HCT116 (cell line): ENCODE data around the gene C2orf78. TPM values are rescaled to one million over a fixed set of nuclear protein-coding genes. Genes with fewer than 3 reads are reported as not detected.

ENCODE experiments used
- ATAC-seq: fragments of 200-7000 bp; cut with Tn5 transposase; 2 replicates; pipeline ENCODE4 v1.9.1; 2020; ENCODE audit warnings: mild to moderate bottlenecking, moderate library complexity
- BruUV-seq: library from RNA; stranded (reverse); fragments of 400-500 nt; replicated peaks from 2 replicates; lab custom pipeline; 2021; lab: Mats Ljungman, UMichigan
- CTCF ChIA-PET: fragments of 300-600 bp; sonication (Branson Sonifier 250); formaldehyde crosslinking; loops from one replicate; lab custom pipeline; 2021; ENCODE audit warnings: antibody characterized with exemption; lab: Charles Lee
- POLR2A ChIA-PET: fragments of 300-600, 350-600 bp; sonication (Branson Sonifier 250); formaldehyde crosslinking; loops from one replicate; lab custom pipeline; 2021; ENCODE audit warnings: antibody characterized with exemption; lab: Charles Lee
- RAD21 ChIA-PET, 2 experiments: fragments of 300-600 bp; sonication (Branson Sonifier 250); formaldehyde crosslinking; loops; one replicate each; lab custom pipeline; 2023; ENCODE audit warnings: low total read pairs in 2 of 2; ENCODE audit not compliant: uncharacterized antibody in 2 of 2, unreplicated experiment in 2 of 2, low non-redundant PET in 1 of 2; lab: Charles Lee
- DNase-seq: peaks from one replicate; pipeline ENCODE4 v3.0.0-alpha.2; 2010; ENCODE audit warnings: low read depth, low spot score
- H2AFZ ChIP-seq: fragments of 200-600 bp; shearing (Covaris generic), sonication (generic); 2 replicates; pipeline ENCODE4 v1.6.1; 2017; ENCODE audit warnings: low read depth, mixed run types, mixed read lengths, antibody characterized with exemption, low read length; ENCODE audit not compliant: poor library complexity, severe bottlenecking
- H3K27ac ChIP-seq: 2 replicates; pipeline ENCODE4 v1.5.1; 2012; ENCODE audit warnings: low read depth, low read length
- H3K27me3 ChIP-seq: fragments of 200-600 bp; sonication (generic); 2 replicates; pipeline ENCODE4 v1.6.1; 2016; ENCODE audit warnings: mixed run types, low read length, mixed read lengths; ENCODE audit not compliant: insufficient read depth
- H3K36me3 ChIP-seq, 2 experiments: fragments of 200-500 bp in 1 of 2; fragments of 200-600 bp in 1 of 2; sonication (Bioruptor generic) in 1 of 2; sonication (generic) in 1 of 2; 2 replicates each; pipeline versions ENCODE4 v1.5.1 to v1.6.1; 2014 to 2016; ENCODE audit warnings: low read length in 2 of 2, inconsistent platforms in 1 of 2, mixed read lengths in 1 of 2, mixed run types in 1 of 2; ENCODE audit not compliant: insufficient read depth in 2 of 2, control insufficient read depth in 1 of 2
- H3K4me1 ChIP-seq, 2 experiments: fragments of 200-600 bp in 1 of 2; sonication (generic) in 1 of 2; 2 replicates each; pipeline versions ENCODE4 v1.5.1 to v1.6.1; 2012 to 2017; ENCODE audit warnings: low read length in 2 of 2, inconsistent platforms in 1 of 2, mild to moderate bottlenecking in 1 of 2, mixed read lengths in 1 of 2, mixed run types in 1 of 2, moderate library complexity in 1 of 2; ENCODE audit not compliant: insufficient read depth in 2 of 2, control insufficient read depth in 1 of 2
- H3K4me2 ChIP-seq: fragments of 200-600 bp; sonication (generic); 2 replicates; pipeline ENCODE4 v1.6.1; 2017; ENCODE audit warnings: mixed run types, low read length, mixed read lengths
- H3K4me3 ChIP-seq, 2 experiments: fragments of 200-600 bp in 1 of 2; sonication (generic) in 1 of 2; replicated peaks in 1 of 2; 2 replicates each; pipeline ENCODE4 v1.5.1; 2011 to 2016; ENCODE audit warnings: low read length in 2 of 2, control low read depth in 1 of 2, low read depth in 1 of 2, mild to moderate bottlenecking in 1 of 2, mixed read lengths in 1 of 2, mixed run types in 1 of 2
- H3K79me2 ChIP-seq: fragments of 200-600 bp; sonication (generic); 2 replicates; pipeline ENCODE4 v1.6.1; 2017; ENCODE audit warnings: mild to moderate bottlenecking, mixed run types, low read length, moderate library complexity, mixed read lengths; ENCODE audit not compliant: insufficient read depth
- H3K9ac ChIP-seq: fragments of 200-600 bp; sonication (generic); 2 replicates; pipeline ENCODE4 v1.6.1; 2016; ENCODE audit warnings: low read length, mixed read lengths
- H3K9me2 ChIP-seq: fragments of 200-600 bp; sonication (generic), shearing (Covaris generic); 2 replicates; pipeline ENCODE4 v1.6.1; 2017; ENCODE audit warnings: mixed run types, mild to moderate bottlenecking, moderate library complexity; ENCODE audit not compliant: insufficient read depth
- H3K9me3 ChIP-seq, 2 experiments: fragments of 200-500 bp in 1 of 2; fragments of 200-600 bp in 1 of 2; sonication (Bioruptor generic) in 1 of 2; sonication (generic) in 1 of 2; 2 replicates each; pipeline ENCODE4 v1.6.1; 2014 to 2017; ENCODE audit warnings: low read length in 2 of 2, mixed read lengths in 2 of 2, inconsistent platforms in 1 of 2, low read depth in 1 of 2, mild to moderate bottlenecking in 1 of 2, mixed run types in 1 of 2, moderate library complexity in 1 of 2; ENCODE audit not compliant: control insufficient read depth in 1 of 2, insufficient read depth in 1 of 2
- H4K20me1 ChIP-seq: fragments of 200-600 bp; sonication (generic), shearing (Covaris generic); 2 replicates; pipeline ENCODE4 v1.6.1; 2017; ENCODE audit warnings: mixed run types, mild to moderate bottlenecking, moderate library complexity; ENCODE audit not compliant: insufficient read depth
- ATF3 ChIP-seq: IDR thresholded peaks from 2 replicates; pipeline ENCODE4 v1.6.1; 2012
- CTCF ChIP-seq, 3 experiments: fragments of 200-600 bp in 1 of 3; sonication (generic) in 1 of 3; IDR thresholded peaks in 2 of 3; conservative IDR thresholded peaks in 1 of 3; 2 replicates each; pipeline ENCODE4 v1.5.1; 2012 to 2017; ENCODE audit warnings: low read depth in 2 of 3, low read length in 2 of 3, antibody characterized with exemption in 1 of 3, borderline replicate concordance in 1 of 3, control low read depth in 1 of 3, mild to moderate bottlenecking in 1 of 3, mixed read lengths in 1 of 3, mixed run types in 1 of 3, moderate library complexity in 1 of 3; ENCODE audit not compliant: insufficient read depth in 1 of 3
- ELF1 ChIP-seq: IDR thresholded peaks from 2 replicates; pipeline ENCODE4 v1.6.1; 2012; ENCODE audit warnings: low read depth, borderline replicate concordance
- EZH2 ChIP-seq: fragments of 200-600 bp; sonication (generic); IDR thresholded peaks from 2 replicates; pipeline ENCODE4 v1.6.1; 2017; ENCODE audit warnings: antibody characterized with exemption, mixed run types
- EZH2phosphoT487 ChIP-seq: fragments of 200-600 bp; IDR thresholded peaks from 2 replicates; pipeline ENCODE4 v1.6.1; 2018; ENCODE audit warnings: antibody characterized with exemption, borderline replicate concordance
- FOSL1 ChIP-seq: IDR thresholded peaks from 2 replicates; pipeline ENCODE4 v1.6.1; 2012; ENCODE audit warnings: low read depth
- JUND ChIP-seq: IDR thresholded peaks from 2 replicates; pipeline ENCODE4 v1.6.1; 2012
- MAX ChIP-seq: IDR thresholded peaks from 2 replicates; pipeline ENCODE4 v1.6.1; 2012
- POLR2A ChIP-seq: IDR thresholded peaks from 2 replicates; pipeline ENCODE4 v1.7.0; 2011; ENCODE audit warnings: borderline replicate concordance; ENCODE audit not compliant: insufficient read depth, insufficient read length; ENCODE audit errors: extremely low read depth
- POLR2AphosphoS5 ChIP-seq: IDR thresholded peaks from 2 replicates; pipeline ENCODE4 v1.6.1; 2011; ENCODE audit warnings: mild to moderate bottlenecking, low read depth, low read length, moderate library complexity
- SP1 ChIP-seq: IDR thresholded peaks from 2 replicates; pipeline ENCODE4 v1.6.1; 2012; ENCODE audit warnings: low read depth
- SRF ChIP-seq: IDR thresholded peaks from 2 replicates; pipeline ENCODE4 v1.6.1; 2012; ENCODE audit warnings: low read depth
- YY1 ChIP-seq: IDR thresholded peaks from 2 replicates; pipeline ENCODE4 v1.6.1; 2011; ENCODE audit warnings: low read length, low read depth, moderate library complexity, mild to moderate bottlenecking; ENCODE audit not compliant: insufficient replicate concordance; ENCODE audit errors: extremely low read depth
- ZBTB33 ChIP-seq: IDR thresholded peaks from 2 replicates; pipeline ENCODE4 v1.6.1; 2011; ENCODE audit warnings: mild to moderate bottlenecking, low read length, moderate library complexity; ENCODE audit not compliant: insufficient replicate concordance; ENCODE audit errors: extremely low read depth
- ZFX ChIP-seq: fragments of 450-650 bp; IDR thresholded peaks from 2 replicates; pipeline ENCODE4 v1.6.1; 2017
- ZNF274 ChIP-seq: fragments of 200-500 bp; sonication (Bioruptor generic); IDR thresholded peaks from 2 replicates; pipeline ENCODE4 v1.6.1; 2014; ENCODE audit warnings: mild to moderate bottlenecking, low read depth, low read length, inconsistent platforms
- intact Hi-C: fragments of 100-400 bp; cut with micrococcal nuclease; formaldehyde crosslinking; loops from 2 replicates; pipeline ENCODE4 v1.10.0; 2022
- total RNA-seq: library from RNA; stranded (reverse); gene quantifications from one replicate; pipeline ENCODE4 v1.2.1, GENCODE V29; 2021; ENCODE audit not compliant: unreplicated experiment

The C2orf78 gene
- total RNA-seq, 1 experiment from 2014 or later, result 1.5 TPM

- Histone ChIP-seq H3K36me3 (peaks cover 45 to 51% of the 10 kb centered on the region in 2 experiments), H3K9me3 (no peaks in the 10 kb centered on the region), H4K20me1 (no peaks in the 10 kb centered on the region), H3K9ac (no peak overlapping the region), H3K9me2 (no peaks in the 10 kb centered on the region), H3K27me3 (no peaks in the 10 kb centered on the region), H3K79me2 (peaks cover 6% of the 10 kb centered on the region), H3K4me2 (no peak overlapping the region), H3K4me3 (no peak overlapping the region), H3K4me1 (no peaks in the 10 kb centered on the region), H3K27ac (no peak overlapping the region), H2AFZ (no peak overlapping the region)
- CTCF ChIA-PET, result no interaction called here
- no peak for ATAC-seq
- intact Hi-C loops, result no loop called here
- POLR2A ChIA-PET, result no interaction called here
- RAD21 ChIA-PET, result no interaction called here
- no TSS peak for BruUV-seq
- TF ChIP-seq JUND (no peak), FOSL1 (no peak), CTCF (IDR thresholded peaks at IDR 0.05 in 2 of 3, conservative IDR thresholded peaks at IDR 0.05 in 1 of 3; ENCODE audit: borderline replicate concordance in 1 of 3, insufficient read depth in 1 of 3, low read depth in 2 of 3, low read length in 2 of 3) (no peak), ELF1 (no peak), SP1 (no peak), POLR2AphosphoS5 (no peak), POLR2A (no peak), MAX (no peak), ATF3 (no peak)
- no peak for DNase-seq
These were observed 17.0 kb upstream of the C2orf78 start for GRCh38 chr2:73766994-73767393.

GRCh38 chr2:73770725-73771124 lies 13.3 kb upstream of the C2orf78 start:
- ATAC-seq (no peak), DNase-seq (no peak)
- H3K9ac ChIP-seq, result no peak overlapping the region
- H3K27ac ChIP-seq, result no peak overlapping the region
- ChIA-PET CTCF (no interaction called here), RAD21 (no interaction called here), POLR2A (no interaction called here)
- no peaks in the 10 kb centered on the region for H3K9me2 ChIP-seq
- BruUV-seq, result no TSS peak
- peaks cover 17% of the 10 kb centered on the region for H3K79me2 ChIP-seq
- H4K20me1 ChIP-seq, result no peaks in the 10 kb centered on the region
- TF ChIP-seq EZH2phosphoT487 (no peak), MAX (no peak), ZBTB33 (no peak), ZFX (no peak), YY1 (no peak), ZNF274 (no peak), EZH2 (no peak), ELF1 (no peak), JUND (no peak), SP1 (no peak), SRF (no peak)
- H2AFZ ChIP-seq, result no peak overlapping the region
- no peaks in the 10 kb centered on the region for H3K4me1 ChIP-seq
- no peak overlapping the region for H3K4me3 ChIP-seq
- H3K36me3 ChIP-seq, result peaks cover 54 to 56% of the 10 kb centered on the region in 2 experiments
- H3K9me3 ChIP-seq, result no peaks in the 10 kb centered on the region
- no peak overlapping the region for H3K4me2 ChIP-seq
- no peaks in the 10 kb centered on the region for H3K27me3 ChIP-seq
- intact Hi-C loops, result no loop called here
